Activated naive CD4-positive, alpha-beta T cell treated with anti-CD3 and anti-CD28 coated beads, Interleukin-2, amount 10 ng/mL, durations not matched to agents 7 days and 5 days (primary cell): Measurements from ENCODE around the gene PCK2.
"Not testable (repeated sequence)": the region's sequence is repeated elsewhere in the genome, so short reads cannot be mapped to it uniquely, and the experiment has no call there.

Source experiments
- CTCF ChIA-PET: fragments of 350-600 bp; sonication (Branson Sonifier 250); formaldehyde crosslinking; loops from one replicate; lab custom pipeline; 2021; ENCODE audit warnings: antibody characterized with exemption; lab: Charles Lee
- DNase-seq: peaks from one replicate; pipeline ENCODE4 v3.0.0-alpha.2; 2020
- H3K27ac Mint-ChIP-seq: one replicate; pipeline ENCODE4 v1.8.0; 2021; ENCODE audit warnings: mild to moderate bottlenecking, moderate library complexity, mixed read lengths
- H3K27me3 Mint-ChIP-seq: one replicate; pipeline ENCODE4 v1.8.0; 2021; ENCODE audit warnings: mild to moderate bottlenecking, mixed read lengths
- H3K36me3 Mint-ChIP-seq: one replicate; pipeline ENCODE4 v1.8.0; 2021; ENCODE audit warnings: mixed read lengths
- H3K4me1 Mint-ChIP-seq: one replicate; pipeline ENCODE4 v1.8.0; 2021; ENCODE audit warnings: mixed read lengths
- H3K4me3 Mint-ChIP-seq: one replicate; pipeline ENCODE4 v1.8.0; 2021; ENCODE audit warnings: mild to moderate bottlenecking, moderate library complexity, mixed read lengths
- H3K9me3 Mint-ChIP-seq: one replicate; pipeline ENCODE4 v1.8.0; 2021; ENCODE audit warnings: mixed read lengths

PCK2 gene

DNA sequence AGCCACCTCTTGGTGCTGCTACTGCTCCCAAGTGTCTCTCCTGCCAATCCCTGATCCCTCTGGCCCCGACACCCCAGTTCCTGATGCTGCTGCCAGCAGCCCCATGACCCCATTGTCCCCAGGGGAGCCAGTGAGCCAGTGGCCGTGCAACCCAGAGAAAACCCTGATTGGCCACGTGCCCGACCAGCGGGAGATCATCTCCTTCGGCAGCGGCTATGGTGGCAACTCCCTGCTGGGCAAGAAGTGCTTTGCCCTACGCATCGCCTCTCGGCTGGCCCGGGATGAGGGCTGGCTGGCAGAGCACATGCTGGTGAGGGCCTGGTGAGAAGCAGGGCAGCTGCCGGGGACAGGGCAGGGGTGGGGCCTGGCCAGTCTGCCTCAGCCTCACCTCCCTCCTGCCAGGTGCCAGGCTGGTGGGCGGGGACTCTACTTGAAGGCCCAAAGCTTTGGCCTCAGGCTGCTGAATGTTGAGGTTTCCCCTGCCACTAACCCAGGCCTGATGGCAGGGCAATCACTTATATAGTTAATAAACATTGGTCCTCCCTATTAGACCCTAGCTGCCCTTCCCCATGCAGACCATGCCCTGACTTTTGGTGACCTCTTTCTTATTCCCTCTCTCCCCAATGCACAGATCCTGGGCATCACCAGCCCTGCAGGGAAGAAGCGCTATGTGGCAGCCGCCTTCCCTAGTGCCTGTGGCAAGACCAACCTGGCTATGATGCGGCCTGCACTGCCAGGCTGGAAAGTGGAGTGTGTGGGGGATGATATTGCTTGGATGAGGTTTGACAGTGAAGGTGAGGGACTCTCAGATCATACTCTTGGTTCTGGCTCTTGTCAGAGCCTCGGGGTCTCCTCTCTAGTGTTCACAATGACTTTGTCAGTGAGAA lies 5.1 kb downstream of the PCK2 start:
- Mint-ChIP-seq H3K27me3 (no peaks in the 10 kb centered on the region), H3K27ac (peak overlapping the region; percentile 55), H3K4me3 (no peak overlapping the region), H3K9me3 (no peaks in the 10 kb centered on the region), H3K4me1 (peaks cover 16% of the 10 kb centered on the region), H3K36me3 (peaks cover 60% of the 10 kb centered on the region)
- no peak for DNase-seq
- CTCF ChIA-PET, result interaction anchor here (11.8 kb wide), 1 partner anchor 8 kb away, joined by 187 read pairs; no protein-coding TSS in a partner anchor

DNA sequence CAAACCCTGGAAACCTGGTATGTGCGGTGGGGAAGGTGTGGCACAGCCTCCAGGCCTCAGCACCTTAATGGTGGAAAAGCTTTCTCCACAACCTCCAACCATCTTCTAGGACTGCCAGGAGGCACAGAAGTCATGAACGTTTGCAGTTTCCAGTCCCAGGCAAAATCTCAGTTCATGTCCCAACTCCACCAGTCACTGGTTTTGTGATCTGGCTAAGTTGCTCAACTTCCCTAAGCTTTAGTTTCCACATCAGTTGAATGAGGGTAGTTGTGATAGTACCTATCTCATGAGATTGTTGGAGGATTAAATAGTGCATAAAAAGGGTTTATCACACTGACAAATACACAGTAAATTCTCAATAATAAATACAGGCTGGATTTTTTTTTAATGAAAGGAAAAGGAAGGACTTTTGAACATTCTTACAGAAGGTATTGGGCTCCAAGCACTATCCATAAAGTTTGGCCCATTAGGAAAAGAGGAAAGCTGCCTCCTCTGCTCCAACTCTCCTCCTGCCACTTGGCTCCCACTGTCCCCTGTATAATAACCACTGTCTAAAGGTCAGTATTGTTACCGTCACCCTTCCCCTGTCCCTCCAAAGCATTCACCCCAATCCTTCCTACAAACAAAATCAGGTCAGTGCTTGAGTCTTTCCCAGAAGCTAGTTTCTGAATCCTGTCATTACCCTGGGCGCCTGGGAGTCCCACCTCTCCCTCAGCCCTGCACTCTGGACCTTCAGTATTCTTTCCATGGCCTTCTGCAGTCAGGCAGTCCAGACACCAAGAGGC lies 6.3 kb downstream of the PCK2 start:
- H3K27me3 Mint-ChIP-seq, result no peaks in the 10 kb centered on the region
- H3K9me3 Mint-ChIP-seq, result no peaks in the 10 kb centered on the region
- CTCF ChIA-PET, result interaction anchor here (2.2 kb wide), 1 partner anchor 9 kb away, joined by 14 read pairs; no protein-coding TSS in a partner anchor
- peaks cover 13% of the 10 kb centered on the region for H3K4me1 Mint-ChIP-seq
- no peak for DNase-seq
- peaks cover 65% of the 10 kb centered on the region for H3K36me3 Mint-ChIP-seq
- peak overlapping the region; percentile 70 for H3K27ac Mint-ChIP-seq
- no peak overlapping the region for H3K4me3 Mint-ChIP-seq

GRCh38 chr14:24100982-24101494 lies 6.9 kb downstream of the PCK2 start:
- H3K27me3 Mint-ChIP-seq, result no peaks in the 10 kb centered on the region
- CTCF ChIA-PET, result interaction anchor here (2.2 kb wide), 1 partner anchor 10 kb away, joined by 14 read pairs; no protein-coding TSS in a partner anchor
- H3K36me3 Mint-ChIP-seq, result peaks cover 61% of the 10 kb centered on the region
- H3K4me1 Mint-ChIP-seq, result peaks cover 11% of the 10 kb centered on the region
- no peak overlapping the region for H3K4me3 Mint-ChIP-seq
- peak overlapping the region; percentile 70 for H3K27ac Mint-ChIP-seq
- DNase-seq, result no peak
- H3K9me3 Mint-ChIP-seq, result no peaks in the 10 kb centered on the region

DNA sequence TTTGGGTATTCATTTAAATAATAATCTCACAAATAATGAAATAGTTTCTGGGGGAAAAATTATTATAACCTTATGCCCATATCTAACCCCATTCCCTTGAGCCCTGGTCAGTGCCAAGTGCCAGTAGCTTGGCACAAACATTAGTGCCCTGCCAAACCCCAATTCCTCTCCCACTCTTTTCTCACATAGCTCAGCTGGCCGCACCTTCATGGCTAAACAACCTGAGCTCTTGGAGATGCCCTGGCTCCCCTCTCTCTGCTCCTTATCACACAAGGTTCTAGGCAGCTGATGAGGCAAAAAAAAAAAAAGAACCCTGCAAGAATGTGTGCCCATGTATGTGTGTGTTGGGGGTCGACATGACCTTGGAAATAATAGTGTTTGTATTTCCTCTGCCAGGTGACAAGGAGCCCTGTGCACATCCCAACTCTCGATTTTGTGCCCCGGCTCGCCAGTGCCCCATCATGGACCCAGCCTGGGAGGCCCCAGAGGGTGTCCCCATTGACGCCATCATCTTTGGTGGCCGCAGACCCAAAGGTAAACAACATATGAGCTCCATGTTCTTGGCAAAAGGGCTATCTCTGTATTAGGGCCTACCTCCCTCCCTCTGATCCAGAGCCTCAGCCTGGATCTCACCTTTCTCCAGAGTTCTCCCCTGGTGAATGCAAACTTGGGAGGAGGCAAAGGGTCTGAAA lies 8.4 kb downstream of the PCK2 start:
- no peak overlapping the region for H3K4me3 Mint-ChIP-seq
- DNase-seq, result no peak
- H3K4me1 Mint-ChIP-seq, result peaks cover 12% of the 10 kb centered on the region
- H3K27ac Mint-ChIP-seq, result no peak overlapping the region
- no peaks in the 10 kb centered on the region for H3K27me3 Mint-ChIP-seq
- peaks cover 54% of the 10 kb centered on the region for H3K36me3 Mint-ChIP-seq
- no peaks in the 10 kb centered on the region for H3K9me3 Mint-ChIP-seq
- CTCF ChIA-PET, result interaction anchor here (1.3 to 9.2 kb wide), 3 partner anchors 9 to 44 kb away, joined by 6 to 187 read pairs (median 14); partner anchors contain the start of gene PCK2

DNA sequence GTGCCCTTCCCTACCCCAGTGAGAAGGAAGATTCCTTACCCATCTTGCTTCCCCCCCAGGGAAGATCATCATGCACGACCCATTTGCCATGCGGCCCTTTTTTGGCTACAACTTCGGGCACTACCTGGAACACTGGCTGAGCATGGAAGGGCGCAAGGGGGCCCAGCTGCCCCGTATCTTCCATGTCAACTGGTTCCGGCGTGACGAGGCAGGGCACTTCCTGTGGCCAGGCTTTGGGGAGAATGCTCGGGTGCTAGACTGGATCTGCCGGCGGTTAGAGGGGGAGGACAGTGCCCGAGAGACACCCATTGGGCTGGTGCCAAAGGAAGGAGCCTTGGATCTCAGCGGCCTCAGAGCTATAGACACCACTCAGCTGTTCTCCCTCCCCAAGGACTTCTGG lies 9.3 kb downstream of the PCK2 start:
- no peaks in the 10 kb centered on the region for H3K9me3 Mint-ChIP-seq
- no peak overlapping the region for H3K4me3 Mint-ChIP-seq
- CTCF ChIA-PET, result interaction anchor here (9.2 kb wide), 1 partner anchor 10 kb away, joined by 187 read pairs; the partner anchor contains the start of gene PCK2
- no peaks in the 10 kb centered on the region for H3K27me3 Mint-ChIP-seq
- H3K36me3 Mint-ChIP-seq, result peaks cover 50% of the 10 kb centered on the region
- peaks cover 19% of the 10 kb centered on the region for H3K4me1 Mint-ChIP-seq
- H3K27ac Mint-ChIP-seq, result no peak overlapping the region
- no peak for DNase-seq

DNA sequence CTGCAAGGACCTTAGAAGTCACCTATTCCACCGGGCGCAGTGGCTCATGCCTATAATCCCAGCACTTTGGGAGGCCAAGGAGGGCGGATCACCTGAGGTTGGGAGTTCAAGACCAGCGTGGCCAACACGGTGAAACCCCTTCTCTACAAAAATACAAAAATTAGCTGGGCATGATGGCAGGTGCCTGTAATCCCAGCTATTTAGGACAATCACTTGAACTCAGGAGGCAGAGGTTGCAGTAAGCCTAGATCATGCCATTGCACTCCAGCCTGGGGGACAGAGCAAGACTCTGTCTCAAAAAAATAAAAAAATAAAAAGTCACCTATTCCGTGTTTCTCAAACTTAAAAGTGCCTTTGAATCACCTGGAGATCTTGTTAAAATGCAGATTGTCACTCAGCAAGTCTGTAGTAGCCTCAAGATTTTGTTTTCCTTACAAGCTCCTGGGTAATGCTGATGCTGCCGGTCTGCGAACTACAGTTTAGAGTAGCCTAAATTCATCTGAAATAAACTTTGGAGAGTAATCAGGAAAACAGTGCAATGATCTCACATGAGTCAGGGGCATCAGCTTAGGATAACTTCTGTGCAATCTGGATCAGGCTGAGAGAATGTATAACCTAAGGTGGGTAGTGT lies 11.6 kb downstream of the PCK2 start:
- not testable (repeated sequence) for H3K4me3 Mint-ChIP-seq, DNase-seq, H3K27me3 Mint-ChIP-seq, H3K9me3 Mint-ChIP-seq, H3K27ac Mint-ChIP-seq
- H3K36me3 Mint-ChIP-seq, result peaks cover 34% of the 10 kb centered on the region
- CTCF ChIA-PET, result interaction anchor here (0.9 to 9.2 kb wide), 5 partner anchors 9 to 68 kb away, joined by 3 to 187 read pairs (median 4); partner anchors contain the start of genes DCAF11, IRF9, NRL and PCK2
- H3K4me1 Mint-ChIP-seq, result peaks cover 34% of the 10 kb centered on the region

- no peak overlapping the region for H3K27ac Mint-ChIP-seq
- no peak overlapping the region for H3K4me3 Mint-ChIP-seq
- H3K36me3 Mint-ChIP-seq, result peaks cover 29% of the 10 kb centered on the region
- CTCF ChIA-PET, result interaction anchor here (1.1 to 9.2 kb wide), 5 partner anchors 13 to 54 kb away, joined by 4 to 187 read pairs (median 41); partner anchors contain the start of genes IRF9 and PCK2
- H3K27me3 Mint-ChIP-seq, result no peaks in the 10 kb centered on the region
- peaks cover 35% of the 10 kb centered on the region for H3K4me1 Mint-ChIP-seq
- DNase-seq, result no peak
- H3K9me3 Mint-ChIP-seq, result no peaks in the 10 kb centered on the region
Observed at GRCh38 chr14:24106672-24107271, 12.7 kb downstream of the PCK2 start.

DNA sequence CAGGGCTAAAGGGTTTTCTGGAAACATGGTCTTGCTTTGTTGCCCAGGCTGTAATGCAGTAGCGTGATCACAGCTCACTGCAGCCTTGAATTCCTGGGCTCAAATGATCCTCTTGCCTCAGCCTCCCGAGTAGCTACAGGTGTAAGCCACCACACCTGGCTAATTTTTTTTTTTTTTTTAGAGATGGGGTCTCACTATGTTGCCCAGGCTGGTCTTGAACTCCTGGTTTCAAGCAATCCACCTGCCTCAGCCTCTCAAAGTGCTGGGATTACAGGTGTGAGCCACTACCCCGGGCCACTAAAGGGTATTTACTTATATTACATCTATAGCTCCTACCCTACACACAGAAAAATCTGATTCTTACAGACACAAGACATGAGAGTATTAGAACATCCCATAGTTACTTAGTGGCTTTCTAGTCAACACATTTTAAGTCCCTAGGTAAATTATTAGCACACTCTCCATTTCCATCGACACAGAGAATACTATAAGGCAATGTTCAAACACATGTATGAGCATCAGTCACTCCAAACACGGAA lies 14.3 kb downstream of the PCK2 start:
- H3K27ac Mint-ChIP-seq, result peak overlapping the region; percentile 97
- CTCF ChIA-PET, result interaction anchor here (0.6 to 9.2 kb wide), 31 partner anchors 11 to 477 kb away, joined by 3 to 187 read pairs (median 4); partner anchors contain the start of genes CARMIL3, CHMP4A, IRF9 and PCK2
- H3K4me3 Mint-ChIP-seq, result no peak overlapping the region
- no peak for DNase-seq
- H3K4me1 Mint-ChIP-seq, result peaks cover 37% of the 10 kb centered on the region
- H3K9me3 Mint-ChIP-seq, result no peaks in the 10 kb centered on the region
- peaks cover 17% of the 10 kb centered on the region for H3K36me3 Mint-ChIP-seq
- no peaks in the 10 kb centered on the region for H3K27me3 Mint-ChIP-seq

DNA sequence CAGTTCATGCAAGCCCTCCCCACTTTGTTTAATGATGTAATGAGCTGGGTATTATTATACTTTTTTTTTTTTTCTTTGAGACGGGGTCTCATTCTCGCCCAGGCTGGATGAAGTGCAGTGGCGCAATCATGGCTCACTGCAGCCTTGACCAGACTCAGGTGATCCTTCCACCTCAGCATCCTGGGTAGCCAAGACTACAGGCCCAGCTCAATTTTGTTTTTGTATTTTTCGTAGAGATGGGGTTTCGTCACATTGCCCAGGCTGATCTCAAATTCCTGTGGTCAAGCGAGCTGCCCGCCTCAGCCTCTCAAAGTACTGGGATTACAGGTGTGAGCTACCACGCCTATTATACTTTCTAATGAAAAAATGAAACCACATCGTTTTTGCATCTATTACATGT lies 15.9 kb downstream of the PCK2 start:
- H3K27ac Mint-ChIP-seq, result no peak overlapping the region
- no peak overlapping the region for H3K4me3 Mint-ChIP-seq
- H3K36me3 Mint-ChIP-seq, result peaks cover 5% of the 10 kb centered on the region

DNA sequence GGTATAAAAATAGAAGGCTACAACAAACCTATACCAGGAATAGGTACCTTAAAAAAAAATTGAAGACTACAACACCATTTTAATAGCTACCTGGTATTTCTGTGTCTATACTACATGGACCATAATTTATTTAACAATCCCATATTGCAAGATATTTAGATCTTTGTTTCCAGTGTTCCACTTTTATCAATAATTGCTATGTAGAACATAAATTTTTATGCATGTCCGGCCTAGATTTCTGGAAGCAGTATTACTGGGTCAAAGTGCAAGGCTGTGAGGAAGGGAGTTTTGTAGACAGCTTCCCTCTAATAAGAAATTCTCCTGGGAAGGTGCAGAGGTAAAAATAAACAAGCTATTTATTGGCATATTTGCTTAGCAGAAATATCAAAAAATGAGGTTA lies 16.4 kb downstream of the PCK2 start:
- no peak for DNase-seq
- CTCF ChIA-PET, result interaction anchor here (0.6 to 9.2 kb wide), 9 partner anchors 17 to 321 kb away, joined by 3 to 187 read pairs (median 7); partner anchors contain the start of genes CIDEB, IRF9 and PCK2
- H3K9me3 Mint-ChIP-seq, result no peaks in the 10 kb centered on the region
- peaks cover 42% of the 10 kb centered on the region for H3K4me1 Mint-ChIP-seq
- H3K36me3 Mint-ChIP-seq, result peaks cover 7% of the 10 kb centered on the region
- H3K4me3 Mint-ChIP-seq, result no peak overlapping the region
- no peak overlapping the region for H3K27ac Mint-ChIP-seq
- no peaks in the 10 kb centered on the region for H3K27me3 Mint-ChIP-seq

More for the DNA sequence above, 15.9 kb downstream of the PCK2 start:
- Mint-ChIP-seq H3K4me1 (peaks cover 37% of the 10 kb centered on the region), H3K9me3 (no peaks in the 10 kb centered on the region), H3K27me3 (no peaks in the 10 kb centered on the region)
- no peak for DNase-seq
- CTCF ChIA-PET, result interaction anchor here (0.6 to 9.2 kb wide), 11 partner anchors 17 to 321 kb away, joined by 3 to 187 read pairs (median 6); partner anchors contain the start of genes CIDEB, IRF9 and PCK2

GRCh38 chr14:24113379-24113800 lies 19.3 kb downstream of the PCK2 start:
- peaks cover 46% of the 10 kb centered on the region for H3K4me1 Mint-ChIP-seq
- CTCF ChIA-PET, result interaction anchor here (0.7 to 2.2 kb wide), 6 partner anchors 18 to 129 kb away, joined by 3 to 9 read pairs (median 5); partner anchors contain the start of genes IRF9, RNF31 and TINF2
- no peak for DNase-seq
- no peaks in the 10 kb centered on the region for H3K27me3 Mint-ChIP-seq
- peaks cover 34% of the 10 kb centered on the region for H3K36me3 Mint-ChIP-seq
- H3K4me3 Mint-ChIP-seq, result peak overlapping the region; percentile 87
- peak overlapping the region; percentile 99 for H3K27ac Mint-ChIP-seq
- H3K9me3 Mint-ChIP-seq, result no peaks in the 10 kb centered on the region
